MM.1S (cell line): ENCODE measurements around the gene ISG15.
A peak's percentile ranks its signal among the peaks of the same experiment; 100 is the strongest.

Source experiments
- DNase-seq: peaks from one replicate; pipeline ENCODE4 v3.0.0-alpha.2; 2015
- H2AFZ ChIP-seq: fragments of 300-600 bp; sonication (generic); 2 replicates; pipeline ENCODE4 v1.6.0; 2016; ENCODE audit warnings: antibody characterized with exemption, low read length
- H3F3A ChIP-seq: fragments of 300-600 bp; sonication (generic); 2 replicates; pipeline ENCODE4 v1.6.1; 2016; ENCODE audit warnings: mild to moderate bottlenecking, antibody characterized with exemption, low read length, moderate library complexity, mixed read lengths; ENCODE audit not compliant: insufficient read depth
- H3K27ac ChIP-seq: fragments of 300-600 bp; sonication (generic); 2 replicates; pipeline ENCODE4 v1.5.1; 2016; ENCODE audit warnings: mild to moderate bottlenecking, low read length
- H3K27me3 ChIP-seq: fragments of 300-600 bp; sonication (generic); replicated peaks from 2 replicates; pipeline ENCODE4 v1.6.0; 2016; ENCODE audit warnings: low read length; ENCODE audit not compliant: insufficient read depth
- H3K36me3 ChIP-seq: fragments of 300-600 bp; sonication (generic); replicated peaks from 2 replicates; pipeline ENCODE4 v1.6.1; 2016; ENCODE audit warnings: mild to moderate bottlenecking, low read length, mixed read lengths; ENCODE audit not compliant: insufficient read depth
- H3K4me1 ChIP-seq: fragments of 300-600 bp; sonication (generic); 2 replicates; pipeline ENCODE4 v1.6.1; 2016; ENCODE audit warnings: low read length, mixed read lengths
- H3K4me2 ChIP-seq: fragments of 300-600 bp; sonication (generic); 2 replicates; pipeline ENCODE4 v1.6.0; 2016; ENCODE audit warnings: low read depth, low read length
- H3K4me3 ChIP-seq: fragments of 300-600 bp; sonication (generic); 2 replicates; pipeline ENCODE4 v1.5.1; 2016; ENCODE audit warnings: low read length, mixed read lengths
- H3K79me2 ChIP-seq: fragments of 300-600 bp; sonication (generic); 2 replicates; pipeline ENCODE4 v1.6.1; 2016; ENCODE audit warnings: mixed run types, low read length, mixed read lengths
- H3K9ac ChIP-seq: fragments of 300-600 bp; sonication (generic); 2 replicates; pipeline ENCODE4 v1.6.1; 2016; ENCODE audit warnings: low read length, mixed read lengths
- H3K9me2 ChIP-seq: fragments of 300-600 bp; sonication (generic); replicated peaks from 2 replicates; pipeline ENCODE4 v1.6.1; 2016; ENCODE audit warnings: mild to moderate bottlenecking, low read length, mixed read lengths; ENCODE audit not compliant: insufficient read depth
- H3K9me3 ChIP-seq: fragments of 300-600 bp; sonication (generic); replicated peaks from 2 replicates; pipeline ENCODE4 v1.6.1; 2016; ENCODE audit warnings: mild to moderate bottlenecking, low read length, mixed read lengths; ENCODE audit not compliant: insufficient read depth
- H4K20me1 ChIP-seq: fragments of 300-600 bp; sonication (generic); 2 replicates; pipeline ENCODE4 v1.6.1; 2016; ENCODE audit warnings: mild to moderate bottlenecking, low read length, moderate library complexity, mixed read lengths; ENCODE audit not compliant: insufficient read depth
- CTCF ChIP-seq: fragments of 300-600 bp; sonication (generic); IDR thresholded peaks from 2 replicates; pipeline ENCODE4 v1.5.1; 2016; ENCODE audit warnings: antibody characterized with exemption, low read length, mixed read lengths
- EZH2 ChIP-seq: fragments of 300-600 bp; sonication (generic); optimal IDR thresholded peaks from 2 replicates; pipeline ENCODE3; 2017; ENCODE audit warnings: low read depth, mild to moderate bottlenecking, antibody characterized with exemption, low read length, mixed read lengths
- EZH2phosphoT487 ChIP-seq: fragments of 300-600 bp; sonication (generic); IDR thresholded peaks from 2 replicates; pipeline ENCODE4 v1.6.1; 2018; ENCODE audit warnings: antibody characterized with exemption, low read length

The ISG15 gene

GRCh38 chr1:1031659-1032235, 18.4 kb downstream of the ISG15 start:
- H3K4me1 ChIP-seq, result no peaks in the 10 kb centered on the region
- no peaks in the 10 kb centered on the region for H3K9me2 ChIP-seq
- H3K9me3 ChIP-seq, result no peaks in the 10 kb centered on the region
- TF ChIP-seq CTCF, result no peak
- TF ChIP-seq EZH2phosphoT487, result no peak
- TF ChIP-seq EZH2, result no peak
- no peaks in the 10 kb centered on the region for H4K20me1 ChIP-seq
- H3F3A ChIP-seq, result no peaks in the 10 kb centered on the region
- H3K4me3 ChIP-seq, result no peak overlapping the region
- no peak overlapping the region for H3K27ac ChIP-seq
- no peak overlapping the region for H2AFZ ChIP-seq
- H3K79me2 ChIP-seq, result no peaks in the 10 kb centered on the region
- H3K9ac ChIP-seq, result no peak overlapping the region
- DNase-seq, result no peak
- peaks cover 60% of the 10 kb centered on the region for H3K27me3 ChIP-seq
- no peak overlapping the region for H3K4me2 ChIP-seq
- H3K36me3 ChIP-seq, result no peaks in the 10 kb centered on the region

- Histone ChIP-seq H3K9ac (no peak overlapping the region), H3K4me3 (peak overlapping the region; percentile 43; the same call in 1 of the 2 replicates), H3K79me2 (no peaks in the 10 kb centered on the region), H3F3A (no peaks in the 10 kb centered on the region), H3K4me1 (no peaks in the 10 kb centered on the region), H3K36me3 (no peaks in the 10 kb centered on the region), H3K27me3 (peaks cover 60% of the 10 kb centered on the region), H3K9me2 (no peaks in the 10 kb centered on the region), H3K9me3 (no peaks in the 10 kb centered on the region), H3K4me2 (peak overlapping the region; percentile 79), H2AFZ (peak overlapping the region; percentile 45; the same call in 1 of the 2 replicates), H4K20me1 (no peaks in the 10 kb centered on the region), H3K27ac (no peak overlapping the region)
- DNase-seq, result no peak
- TF ChIP-seq EZH2phosphoT487 (no peak), EZH2 (no peak), CTCF (no peak)
These were observed 19.1 kb downstream of the ISG15 start for GRCh38 chr1:1032424-1032823.

GRCh38 chr1:1033009-1033587, 19.8 kb downstream of the ISG15 start:
- peak; percentile 91 for DNase-seq
- Histone ChIP-seq H3K9me3 (no peaks in the 10 kb centered on the region), H3K9ac (no peak overlapping the region), H3K9me2 (no peaks in the 10 kb centered on the region), H3F3A (no peaks in the 10 kb centered on the region), H3K27ac (no peak overlapping the region), H4K20me1 (no peaks in the 10 kb centered on the region), H2AFZ (peak overlapping the region; percentile 45; the same call in 1 of the 2 replicates), H3K36me3 (no peaks in the 10 kb centered on the region), H3K4me2 (peak overlapping the region; percentile 79), H3K4me1 (no peaks in the 10 kb centered on the region), H3K27me3 (peaks cover 61% of the 10 kb centered on the region), H3K79me2 (no peaks in the 10 kb centered on the region), H3K4me3 (peak overlapping the region; percentile 43)
- TF ChIP-seq EZH2, result no peak
- TF ChIP-seq CTCF, result peak; percentile 68
